Measurements from ENCODE around the gene CCL4. TPM values are rescaled to one million over a fixed set of nuclear protein-coding genes. Genes with fewer than 3 reads are reported as not detected.
"Not testable (repeated sequence)": the region's sequence is repeated elsewhere in the genome, so short reads cannot be mapped to it uniquely, and the experiment has no call there.

The CCL4 gene
- total RNA-seq, 1 donor, result 0.36 TPM

GRCh38 chr17:36094232-36094631, 9.4 kb upstream of the CCL4 start:
- no peak for TF ChIP-seq CTCF (IDR thresholded peaks at IDR 0.05; ENCODE audit: extremely low read depth, low read depth, low read length)

DNA sequence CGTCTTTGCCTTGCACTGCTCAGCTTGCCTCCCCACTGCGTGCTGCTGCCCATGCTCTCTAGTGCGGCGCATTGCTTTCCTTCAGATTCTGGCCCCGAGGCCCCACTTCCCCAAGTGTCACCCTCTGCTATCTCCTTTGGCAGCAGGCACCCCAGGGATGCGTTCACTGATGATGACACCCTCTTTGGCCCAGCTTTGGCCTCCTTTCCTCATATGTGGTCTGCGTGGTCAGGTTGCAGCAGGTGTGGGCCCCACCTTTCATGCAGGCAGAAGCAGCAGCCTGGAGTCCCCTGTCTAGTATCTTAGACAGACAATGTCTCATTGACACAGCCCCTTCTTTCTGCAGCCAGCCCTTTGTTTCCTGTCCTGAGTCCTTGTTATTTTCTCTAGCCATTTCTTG, 8.9 kb upstream of the CCL4 start:
- Histone ChIP-seq H2AFZ (ENCODE audit: low read length) (no peak overlapping the region), H4K20me1 (ENCODE audit: insufficient read depth, low read length) (no peaks in the 10 kb centered on the region), H3K36me3 (ENCODE audit: insufficient read depth, low read length) (no peaks in the 10 kb centered on the region), H3K27ac (ENCODE audit: low read depth, low read length) (no peak overlapping the region), H3K9me3 (ENCODE audit: low read depth, low read length) (no peaks in the 10 kb centered on the region), H3K4me1 (ENCODE audit: insufficient read depth, low read length) (peaks cover 3% of the 10 kb centered on the region), H3K4me3 (ENCODE audit: insufficient read depth, low read length) (no peak overlapping the region), H3K4me2 (ENCODE audit: insufficient read depth, low read length) (no peak overlapping the region), H3K79me2 (ENCODE audit: insufficient read depth, low read length) (no peaks in the 10 kb centered on the region), H3K27me3 (ENCODE audit: insufficient read depth, low read length) (no peaks in the 10 kb centered on the region)
- TF ChIP-seq CTCF (IDR thresholded peaks at IDR 0.05; ENCODE audit: extremely low read depth, low read depth, low read length), result no peak
- DNase-seq (ENCODE audit: insufficient read length, low spot score, missing footprints), result no peak

More at GRCh38 chr17:36094232-36094631, 9.4 kb upstream of the CCL4 start:
- Histone ChIP-seq H3K4me2 (ENCODE audit: insufficient read depth, low read length) (no peak overlapping the region), H3K4me3 (ENCODE audit: insufficient read depth, low read length) (no peak overlapping the region), H3K4me1 (ENCODE audit: insufficient read depth, low read length) (peaks cover 3% of the 10 kb centered on the region), H2AFZ (ENCODE audit: low read length) (no peak overlapping the region), H3K27ac (ENCODE audit: low read depth, low read length) (no peak overlapping the region), H3K79me2 (ENCODE audit: insufficient read depth, low read length) (no peaks in the 10 kb centered on the region), H3K27me3 (ENCODE audit: insufficient read depth, low read length) (no peaks in the 10 kb centered on the region), H3K36me3 (ENCODE audit: insufficient read depth, low read length) (no peaks in the 10 kb centered on the region), H4K20me1 (ENCODE audit: insufficient read depth, low read length) (no peaks in the 10 kb centered on the region), H3K9me3 (ENCODE audit: low read depth, low read length) (no peaks in the 10 kb centered on the region)
- DNase-seq (ENCODE audit: insufficient read length, low spot score, missing footprints), result no peak

DNA sequence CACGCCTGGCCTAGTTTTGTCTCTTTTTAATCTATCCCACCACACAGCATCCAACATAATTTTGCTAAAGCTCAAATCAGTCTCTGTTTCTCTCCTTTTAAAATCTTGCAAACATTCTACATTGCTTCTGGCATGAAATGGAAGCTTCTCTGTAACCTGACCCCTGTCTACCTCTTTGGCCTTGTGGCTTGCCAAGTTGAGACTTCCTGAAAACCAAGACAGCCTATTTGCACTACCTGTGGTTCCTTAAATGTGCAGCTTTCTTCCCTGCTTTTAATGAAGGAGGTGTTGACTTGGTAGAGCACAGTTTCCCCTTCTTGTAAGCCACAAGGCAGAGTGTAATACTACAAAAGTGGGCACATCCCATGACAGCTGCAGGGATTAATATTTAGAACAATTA, 7.6 kb upstream of the CCL4 start:
- no peak for TF ChIP-seq CTCF (IDR thresholded peaks at IDR 0.05; ENCODE audit: extremely low read depth, low read depth, low read length)
- H3K4me2 ChIP-seq (ENCODE audit: insufficient read depth, low read length), result no peak overlapping the region

DNA sequence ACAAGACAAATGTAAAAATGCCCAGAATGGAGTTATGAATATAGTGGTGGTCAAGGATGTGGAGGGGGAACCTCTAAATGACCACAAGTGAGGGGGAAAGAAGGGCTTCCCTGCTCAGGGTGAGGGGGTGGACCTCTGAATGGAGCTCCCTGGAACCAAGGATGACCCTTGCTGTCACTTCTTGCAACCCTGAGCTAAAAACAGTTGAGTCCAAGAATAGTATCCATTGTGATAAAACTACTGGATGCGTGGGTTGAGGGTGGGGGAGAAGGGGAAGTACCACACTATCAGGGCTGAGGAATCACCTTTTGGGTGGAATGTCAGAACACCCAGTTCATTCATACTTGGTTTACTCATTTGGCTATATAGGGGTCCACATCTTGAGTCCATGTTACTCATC, 4.6 kb upstream of the CCL4 start:
- not testable (repeated sequence) for H3K27me3 ChIP-seq (ENCODE audit: insufficient read depth, low read length); H3K79me2 ChIP-seq (ENCODE audit: insufficient read depth, low read length); H3K27ac ChIP-seq (ENCODE audit: low read depth, low read length); H3K36me3 ChIP-seq (ENCODE audit: insufficient read depth, low read length); H4K20me1 ChIP-seq (ENCODE audit: insufficient read depth, low read length); H3K4me3 ChIP-seq (ENCODE audit: insufficient read depth, low read length); H2AFZ ChIP-seq (ENCODE audit: low read length); H3K9me3 ChIP-seq (ENCODE audit: low read depth, low read length); DNase-seq (ENCODE audit: insufficient read length, low spot score, missing footprints); H3K4me1 ChIP-seq (ENCODE audit: insufficient read depth, low read length); H3K4me2 ChIP-seq (ENCODE audit: insufficient read depth, low read length)

More for the DNA sequence above, 7.6 kb upstream of the CCL4 start:
- Histone ChIP-seq H3K79me2 (ENCODE audit: insufficient read depth, low read length) (no peaks in the 10 kb centered on the region), H3K9me3 (ENCODE audit: low read depth, low read length) (no peaks in the 10 kb centered on the region), H3K4me1 (ENCODE audit: insufficient read depth, low read length) (no peaks in the 10 kb centered on the region), H4K20me1 (ENCODE audit: insufficient read depth, low read length) (no peaks in the 10 kb centered on the region), H2AFZ (ENCODE audit: low read length) (no peak overlapping the region), H3K27me3 (ENCODE audit: insufficient read depth, low read length) (no peaks in the 10 kb centered on the region), H3K36me3 (ENCODE audit: insufficient read depth, low read length) (no peaks in the 10 kb centered on the region), H3K27ac (ENCODE audit: low read depth, low read length) (no peak overlapping the region), H3K4me3 (ENCODE audit: insufficient read depth, low read length) (no peak overlapping the region)
- no peak for DNase-seq (ENCODE audit: insufficient read length, low spot score, missing footprints)

DNA sequence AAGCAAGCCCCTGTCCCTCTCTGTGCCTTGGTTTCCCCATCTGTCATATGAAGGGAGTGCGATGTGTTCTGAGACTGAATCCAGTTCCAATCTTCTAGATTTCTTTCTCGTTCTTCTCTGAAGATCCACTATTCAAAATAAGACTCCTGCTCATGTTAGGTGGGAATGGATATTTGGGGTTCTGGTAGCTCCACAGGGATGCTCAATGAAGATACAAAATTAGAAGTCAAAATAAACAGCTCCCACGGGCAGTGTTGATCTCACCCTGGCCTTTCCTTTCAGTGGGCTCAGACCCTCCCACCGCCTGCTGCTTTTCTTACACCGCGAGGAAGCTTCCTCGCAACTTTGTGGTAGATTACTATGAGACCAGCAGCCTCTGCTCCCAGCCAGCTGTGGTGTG, 619 bp downstream of the CCL4 start:
- H4K20me1 ChIP-seq (ENCODE audit: insufficient read depth, low read length); H2AFZ ChIP-seq (ENCODE audit: low read length); DNase-seq (ENCODE audit: insufficient read length, low spot score, missing footprints); H3K79me2 ChIP-seq (ENCODE audit: insufficient read depth, low read length); H3K4me3 ChIP-seq (ENCODE audit: insufficient read depth, low read length); H3K9me3 ChIP-seq (ENCODE audit: low read depth, low read length); H3K4me2 ChIP-seq (ENCODE audit: insufficient read depth, low read length); H3K27me3 ChIP-seq (ENCODE audit: insufficient read depth, low read length); H3K4me1 ChIP-seq (ENCODE audit: insufficient read depth, low read length); H3K27ac ChIP-seq (ENCODE audit: low read depth, low read length); H3K36me3 ChIP-seq (ENCODE audit: insufficient read depth, low read length): not testable (repeated sequence)

Data from osteoblast (primary cell).